Activated CD8-positive, alpha-beta memory T cell treated with anti-CD3 and anti-CD28 coated beads, Interleukin-2, amount 10 ng/mL, durations not matched to agents 7 days and 5 days (primary cell): ENCODE measurements around the gene ANKRD12. TPM values are rescaled to one million over a fixed set of nuclear protein-coding genes. Genes with fewer than 3 reads are reported as not detected.

Experiments
- ATAC-seq: fragments of 150-1000 bp; cut with Tn5 transposase; one replicate; pipeline ENCODE4 v1.10.0; 2021; ENCODE audit warnings: moderate library complexity
- CTCF ChIA-PET: fragments of 350-600 bp; sonication (Branson Sonifier 250); formaldehyde crosslinking; loops from one replicate; lab custom pipeline; 2021; ENCODE audit warnings: antibody characterized with exemption; lab: Charles Lee
- DNase-seq: peaks from one replicate; pipeline ENCODE4 v3.0.0-alpha.2; 2020
- H3K27ac Mint-ChIP-seq: one replicate; pipeline ENCODE4 v1.8.0; 2021; ENCODE audit warnings: mild to moderate bottlenecking, mixed read lengths
- H3K27me3 Mint-ChIP-seq: one replicate; pipeline ENCODE4 v1.8.0; 2021; ENCODE audit warnings: mixed read lengths
- H3K36me3 Mint-ChIP-seq: one replicate; pipeline ENCODE4 v1.8.0; 2021; ENCODE audit warnings: mild to moderate bottlenecking, mixed read lengths
- H3K4me1 Mint-ChIP-seq: one replicate; pipeline ENCODE4 v1.8.0; 2021; ENCODE audit warnings: mixed read lengths
- H3K4me3 Mint-ChIP-seq: one replicate; pipeline ENCODE4 v1.8.0; 2021; ENCODE audit warnings: mild to moderate bottlenecking, moderate library complexity, mixed read lengths
- H3K9me3 Mint-ChIP-seq: one replicate; pipeline ENCODE4 v1.8.0; 2022; ENCODE audit warnings: low read depth, mixed read lengths
- total RNA-seq, 2 experiments: library from RNA; stranded (reverse); gene quantifications; one replicate each; pipeline ENCODE4 v1.2.3, GENCODE V29; 2021

The ANKRD12 gene
- total RNA-seq, 2 experiments from 2014 or later = 67.5 to 76.9 TPM

GRCh38 chr18:9182852-9183399 lies 46.3 kb downstream of the ANKRD12 start:
- Mint-ChIP-seq H3K36me3 (peaks cover 59% of the 10 kb centered on the region), H3K27ac (no peak overlapping the region), H3K27me3 (no peaks in the 10 kb centered on the region), H3K4me3 (no peak overlapping the region), H3K4me1 (peaks cover 33% of the 10 kb centered on the region), H3K9me3 (peaks cover 2% of the 10 kb centered on the region)
- DNase-seq (no peak), ATAC-seq (no peak)
- CTCF ChIA-PET = no interaction called here

- Mint-ChIP-seq H3K36me3 (peaks cover 58% of the 10 kb centered on the region), H3K4me3 (peak overlapping the region; percentile 71)
Measured at GRCh38 chr18:9184998-9185613, 48.5 kb downstream of the ANKRD12 start.

GRCh38 chr18:9188359-9189231 lies 52.0 kb downstream of the ANKRD12 start:
- peaks cover 20% of the 10 kb centered on the region for H3K4me1 Mint-ChIP-seq
- H3K27me3 Mint-ChIP-seq = no peaks in the 10 kb centered on the region
- CTCF ChIA-PET = interaction anchor here (1.8 kb wide), 1 partner anchor 12 kb away, joined by 5 read pairs; no protein-coding TSS in a partner anchor
- H3K4me3 Mint-ChIP-seq = no peak overlapping the region
- no peak overlapping the region for H3K27ac Mint-ChIP-seq
- H3K36me3 Mint-ChIP-seq = peaks cover 58% of the 10 kb centered on the region
- DNase-seq (no peak), ATAC-seq (no peak)
- H3K9me3 Mint-ChIP-seq = no peaks in the 10 kb centered on the region

More at GRCh38 chr18:9184998-9185613, 48.5 kb downstream of the ANKRD12 start:
- Mint-ChIP-seq H3K27ac (peak overlapping the region; percentile 74), H3K4me1 (peaks cover 28% of the 10 kb centered on the region), H3K9me3 (peaks cover 2% of the 10 kb centered on the region), H3K27me3 (no peaks in the 10 kb centered on the region)
- ATAC-seq (peak; percentile 53), DNase-seq (no peak)
- CTCF ChIA-PET = interaction anchor here (1.2 kb wide), 1 partner anchor 20 kb away, joined by 3 read pairs; no protein-coding TSS in a partner anchor

- H3K36me3 Mint-ChIP-seq = peaks cover 55% of the 10 kb centered on the region
- ATAC-seq = no peak
- no peaks in the 10 kb centered on the region for H3K27me3 Mint-ChIP-seq
- no peak overlapping the region for H3K4me3 Mint-ChIP-seq
- CTCF ChIA-PET = interaction anchor here (0.7 to 1.8 kb wide), 2 partner anchors 11 to 145 kb away, joined by 3 to 5 read pairs; partner anchors contain the start of gene TWSG1
- no peak for DNase-seq
- no peaks in the 10 kb centered on the region for H3K9me3 Mint-ChIP-seq
- H3K4me1 Mint-ChIP-seq = peaks cover 15% of the 10 kb centered on the region
- no peak overlapping the region for H3K27ac Mint-ChIP-seq
Measured at GRCh38 chr18:9189491-9189890, 52.9 kb downstream of the ANKRD12 start.

DNA sequence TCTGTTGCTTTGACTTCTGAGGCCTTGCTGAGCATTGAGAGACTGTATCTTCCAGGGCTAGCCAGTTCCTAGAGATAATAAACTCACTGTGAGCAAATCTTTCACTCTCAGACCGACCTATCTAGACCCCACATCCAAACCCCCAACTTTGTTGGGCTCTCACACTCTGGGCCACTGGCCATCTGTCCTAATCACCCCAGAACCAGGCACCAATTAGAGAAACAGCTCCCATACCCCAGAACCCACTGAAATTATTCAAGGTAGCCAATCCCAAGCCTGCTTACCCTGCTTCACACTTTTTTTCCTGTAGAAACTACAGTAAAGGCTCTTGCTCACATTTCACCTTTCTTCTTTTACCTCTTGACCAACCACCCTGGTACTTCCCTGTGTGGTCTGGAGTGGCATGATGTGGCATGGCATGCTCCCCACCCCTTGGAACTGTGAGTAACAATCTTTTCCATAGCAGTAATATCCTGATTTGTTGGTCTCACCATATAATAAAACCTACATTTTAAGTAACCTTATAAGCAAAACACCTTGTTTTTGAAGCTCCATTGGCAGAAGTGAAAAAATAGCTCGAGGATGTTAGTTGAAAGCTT lies 55.2 kb downstream of the ANKRD12 start:
- H3K27me3 Mint-ChIP-seq = no peaks in the 10 kb centered on the region
- CTCF ChIA-PET = interaction anchor here (1.3 kb wide), 1 partner anchor 128 kb away, joined by 3 read pairs; no protein-coding TSS in a partner anchor
- H3K4me1 Mint-ChIP-seq = peaks cover 6% of the 10 kb centered on the region
- ATAC-seq (no peak), DNase-seq (no peak)
- H3K27ac Mint-ChIP-seq = no peak overlapping the region
- H3K9me3 Mint-ChIP-seq = no peaks in the 10 kb centered on the region
- H3K36me3 Mint-ChIP-seq = peaks cover 57% of the 10 kb centered on the region
- H3K4me3 Mint-ChIP-seq = no peak overlapping the region

DNA sequence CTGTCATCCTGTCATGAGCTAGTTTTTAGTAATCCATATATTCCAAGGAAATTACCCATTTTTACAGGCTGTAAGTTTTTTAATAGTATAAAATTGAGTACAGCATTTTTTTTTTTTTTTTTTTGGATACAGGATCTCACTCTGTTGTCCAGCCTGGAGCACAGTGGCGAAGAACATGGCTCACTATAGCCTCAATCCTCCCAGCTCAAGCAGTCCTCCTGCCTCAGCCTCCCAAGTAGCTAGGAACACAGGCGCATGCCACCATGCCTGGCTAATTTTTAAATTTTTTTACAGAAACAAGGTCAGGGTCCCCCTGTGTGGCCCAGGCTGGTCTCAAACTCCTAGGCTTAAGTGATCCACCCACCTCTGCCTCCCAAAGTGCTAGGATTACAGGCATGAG lies 56.5 kb downstream of the ANKRD12 start:
- H3K4me1 Mint-ChIP-seq = peaks cover 6% of the 10 kb centered on the region
- ATAC-seq (no peak), DNase-seq (no peak)
- CTCF ChIA-PET = no interaction called here
- H3K27ac Mint-ChIP-seq = no peak overlapping the region
- H3K36me3 Mint-ChIP-seq = peaks cover 56% of the 10 kb centered on the region
- no peak overlapping the region for H3K4me3 Mint-ChIP-seq
- H3K9me3 Mint-ChIP-seq = no peaks in the 10 kb centered on the region
- no peaks in the 10 kb centered on the region for H3K27me3 Mint-ChIP-seq

GRCh38 chr18:9196568-9196967 lies 60.0 kb downstream of the ANKRD12 start:
- ATAC-seq (no peak), DNase-seq (no peak)
- CTCF ChIA-PET = interaction anchor here (0.6 kb wide), 1 partner anchor 710 kb away, joined by 3 read pairs; no protein-coding TSS in a partner anchor
- Mint-ChIP-seq H3K4me3 (no peak overlapping the region), H3K4me1 (peaks cover 6% of the 10 kb centered on the region), H3K27ac (no peak overlapping the region), H3K27me3 (no peaks in the 10 kb centered on the region), H3K9me3 (no peaks in the 10 kb centered on the region), H3K36me3 (peaks cover 42% of the 10 kb centered on the region)

DNA sequence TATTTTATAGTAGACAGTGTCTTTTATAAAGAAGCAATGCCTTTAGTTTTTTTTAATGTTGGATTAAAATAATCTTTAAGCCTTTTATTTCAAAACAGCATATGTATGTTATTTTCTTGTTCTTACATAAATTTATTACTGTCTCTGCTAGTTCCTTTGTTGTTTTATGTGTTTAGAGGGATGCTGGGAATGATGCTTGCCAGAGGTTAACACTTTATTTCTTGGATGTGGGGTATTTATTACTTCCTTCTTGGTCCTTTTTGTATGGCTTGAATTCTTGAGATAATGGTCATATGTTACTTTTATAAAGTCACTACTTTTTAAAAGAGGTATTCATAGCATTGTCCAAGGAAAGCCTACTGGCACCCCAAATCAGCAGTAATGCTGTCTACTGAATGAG lies 63.1 kb downstream of the ANKRD12 start:
- ATAC-seq (no peak), DNase-seq (no peak)
- no peaks in the 10 kb centered on the region for H3K27me3 Mint-ChIP-seq
- no peaks in the 10 kb centered on the region for H3K9me3 Mint-ChIP-seq
- H3K4me3 Mint-ChIP-seq = no peak overlapping the region
- no peak overlapping the region for H3K27ac Mint-ChIP-seq
- H3K36me3 Mint-ChIP-seq = peaks cover 32% of the 10 kb centered on the region
- CTCF ChIA-PET = interaction anchor here (1.2 kb wide), 1 partner anchor 11 kb away, joined by 5 read pairs; no protein-coding TSS in a partner anchor
- H3K4me1 Mint-ChIP-seq = peaks cover 4% of the 10 kb centered on the region

DNA sequence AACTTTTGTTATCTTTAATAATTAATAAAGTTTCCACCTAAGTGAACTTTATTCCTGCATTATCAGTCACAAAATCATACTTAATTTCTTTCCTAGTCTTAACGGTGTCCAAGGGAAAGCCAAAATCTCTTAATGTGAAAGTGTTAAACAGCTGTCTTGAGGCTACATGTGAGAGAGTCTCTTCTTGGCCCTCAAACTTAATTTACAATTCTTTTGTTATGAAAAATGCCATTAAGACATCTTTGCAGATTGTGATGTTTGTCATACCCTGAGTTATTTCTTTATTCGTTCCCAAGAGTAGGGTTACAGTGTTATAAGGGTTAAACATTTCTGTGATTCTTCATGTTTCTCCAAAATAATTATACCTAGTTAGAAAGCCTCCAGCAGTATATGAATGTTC lies 64.6 kb downstream of the ANKRD12 start:
- ATAC-seq = no peak
- no peak overlapping the region for H3K27ac Mint-ChIP-seq
- CTCF ChIA-PET = no interaction called here

DNA sequence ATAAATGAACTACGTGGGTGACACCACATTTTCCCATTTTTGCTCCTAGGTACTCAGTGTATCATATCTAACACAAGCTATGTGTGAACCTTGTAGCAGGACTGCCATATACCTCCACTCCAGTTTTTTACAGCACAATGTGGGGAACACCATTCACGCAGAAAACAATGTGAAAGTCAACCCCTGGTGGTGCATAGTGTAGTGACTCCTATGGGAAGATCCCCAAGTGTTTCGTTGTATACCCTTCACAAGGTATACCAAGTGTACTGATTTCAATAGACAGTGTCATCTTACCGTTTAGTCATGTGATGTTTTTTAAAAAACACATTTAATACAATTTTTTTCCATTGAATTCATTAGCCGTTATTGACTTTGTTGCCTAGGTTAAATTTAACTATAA lies 68.1 kb downstream of the ANKRD12 start:
- CTCF ChIA-PET = no interaction called here
- peaks cover 2% of the 10 kb centered on the region for H3K4me1 Mint-ChIP-seq
- ATAC-seq (no peak), DNase-seq (no peak)
- no peaks in the 10 kb centered on the region for H3K9me3 Mint-ChIP-seq
- no peak overlapping the region for H3K27ac Mint-ChIP-seq
- no peaks in the 10 kb centered on the region for H3K27me3 Mint-ChIP-seq
- H3K4me3 Mint-ChIP-seq = no peak overlapping the region
- peaks cover 19% of the 10 kb centered on the region for H3K36me3 Mint-ChIP-seq

More for the DNA sequence above, 64.6 kb downstream of the ANKRD12 start:
- H3K4me1 Mint-ChIP-seq = no peaks in the 10 kb centered on the region
- no peak overlapping the region for H3K4me3 Mint-ChIP-seq
- H3K36me3 Mint-ChIP-seq = peaks cover 19% of the 10 kb centered on the region
- H3K9me3 Mint-ChIP-seq = no peaks in the 10 kb centered on the region
- H3K27me3 Mint-ChIP-seq = no peaks in the 10 kb centered on the region
- no peak for DNase-seq

GRCh38 chr18:9206421-9206820 lies 69.8 kb downstream of the ANKRD12 start:
- DNase-seq = no peak
- H3K36me3 Mint-ChIP-seq = peaks cover 22% of the 10 kb centered on the region
- CTCF ChIA-PET = interaction anchor here (0.7 kb wide), 1 partner anchor 10 kb away, joined by 4 read pairs; no protein-coding TSS in a partner anchor
- ATAC-seq = no peak
- no peak overlapping the region for H3K27ac Mint-ChIP-seq
- no peaks in the 10 kb centered on the region for H3K27me3 Mint-ChIP-seq
- H3K4me3 Mint-ChIP-seq = no peak overlapping the region
- H3K4me1 Mint-ChIP-seq = peaks cover 7% of the 10 kb centered on the region
- no peaks in the 10 kb centered on the region for H3K9me3 Mint-ChIP-seq

DNA sequence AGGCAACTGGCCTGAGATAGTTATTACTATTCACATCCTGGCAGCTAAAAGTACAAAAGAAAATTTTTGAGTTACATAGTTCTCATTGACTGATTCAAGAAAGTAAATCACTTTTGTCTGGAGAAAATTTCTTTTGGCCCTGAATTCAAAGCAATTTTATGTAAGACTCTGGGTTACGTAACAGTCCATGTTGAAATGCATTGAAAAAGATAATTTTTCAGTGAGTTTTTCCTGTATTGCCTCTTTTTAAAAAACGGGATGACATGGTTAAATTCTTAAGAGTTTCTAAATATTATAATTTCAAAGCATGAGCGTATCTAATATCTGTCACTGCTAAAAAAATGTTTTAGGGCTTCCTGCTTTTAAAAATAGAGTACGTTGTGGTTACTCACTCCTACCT lies 72.7 kb downstream of the ANKRD12 start:
- CTCF ChIA-PET = interaction anchor here (1.2 kb wide), 1 partner anchor 11 kb away, joined by 3 read pairs; no protein-coding TSS in a partner anchor
- Mint-ChIP-seq H3K4me3 (no peak overlapping the region), H3K9me3 (no peaks in the 10 kb centered on the region), H3K36me3 (peaks cover 28% of the 10 kb centered on the region), H3K27ac (no peak overlapping the region), H3K27me3 (no peaks in the 10 kb centered on the region), H3K4me1 (peaks cover 18% of the 10 kb centered on the region)
- ATAC-seq (no peak), DNase-seq (no peak)

- Mint-ChIP-seq H3K27ac (peak overlapping the region; percentile 70), H3K27me3 (no peaks in the 10 kb centered on the region), H3K4me3 (peak overlapping the region; percentile 56), H3K4me1 (peaks cover 18% of the 10 kb centered on the region), H3K9me3 (no peaks in the 10 kb centered on the region), H3K36me3 (peaks cover 41% of the 10 kb centered on the region)
- no peak for ATAC-seq
- CTCF ChIA-PET = no interaction called here
- DNase-seq = no peak
Measured at GRCh38 chr18:9210966-9211365, 74.4 kb downstream of the ANKRD12 start.
